HG03159 (cell line): ENCODE results near the gene APLP2.
"Not testable (repeated sequence)": the region's sequence is repeated elsewhere in the genome, so short reads cannot be mapped to it uniquely, and the experiment has no call there.

ENCODE experiments used
- ATAC-seq: cut with Tn5 transposase; IDR thresholded peaks from one replicate; pipeline ENCODE4 v1.9.1; 2021; ENCODE audit warnings: mild to moderate bottlenecking, moderate library complexity; ENCODE audit not compliant: unreplicated experiment

APLP2 gene

DNA sequence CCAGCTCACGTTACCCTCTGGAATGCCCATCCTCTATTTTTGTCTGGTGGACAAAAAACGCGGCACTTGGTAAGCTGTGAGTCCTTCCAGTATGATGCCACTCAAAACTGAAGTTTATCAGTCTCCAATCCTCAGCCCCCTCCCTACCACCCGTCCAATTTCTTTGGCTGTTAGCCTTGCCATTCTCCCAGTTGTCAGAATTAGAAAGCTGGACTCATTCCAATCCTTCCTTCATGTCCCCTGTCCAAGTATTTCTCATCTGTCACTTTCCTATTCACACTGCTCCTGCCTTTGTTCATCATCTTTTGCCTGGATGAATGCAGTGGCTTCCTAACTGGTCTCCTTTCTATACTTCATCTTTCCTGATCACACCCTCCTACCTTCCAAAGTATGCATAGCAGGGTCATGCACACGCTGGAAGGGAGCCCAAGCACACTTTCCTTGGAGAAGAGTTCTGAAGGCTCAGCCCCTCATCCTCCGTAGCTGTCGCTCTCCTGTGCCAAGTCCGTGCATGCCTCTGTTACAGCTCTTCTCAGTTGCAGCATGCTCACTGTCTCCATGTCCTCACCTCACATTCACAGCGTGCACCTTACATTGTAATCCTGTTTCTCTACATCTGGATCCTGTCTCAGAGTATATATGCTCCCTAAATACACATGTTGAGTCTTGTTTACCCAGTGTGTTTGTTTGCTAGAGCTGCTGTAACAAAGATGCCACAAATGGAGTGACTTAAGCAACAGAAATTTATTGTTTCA, 19.4 kb downstream of the APLP2 start:
- no peak for ATAC-seq

DNA sequence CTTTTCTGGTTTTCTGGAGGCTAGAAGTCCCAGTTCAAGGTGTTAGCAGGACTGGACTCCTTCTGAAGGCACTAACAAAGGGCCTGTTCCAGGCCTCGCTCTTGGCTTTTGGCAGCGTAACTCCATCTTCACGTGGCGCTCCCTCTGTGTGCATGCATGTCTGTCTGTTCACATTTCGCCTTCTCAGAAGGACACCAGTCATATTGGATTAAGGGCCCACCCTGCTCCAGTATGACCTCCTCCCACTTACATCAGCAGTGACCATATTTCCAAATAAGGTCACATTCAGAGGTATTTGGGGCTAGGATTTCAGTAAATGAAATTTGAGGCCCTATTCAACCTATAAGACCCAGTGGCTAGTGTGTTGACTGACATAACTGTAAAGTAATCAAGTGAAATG, 20.0 kb downstream of the APLP2 start:
- ATAC-seq: no peak

DNA sequence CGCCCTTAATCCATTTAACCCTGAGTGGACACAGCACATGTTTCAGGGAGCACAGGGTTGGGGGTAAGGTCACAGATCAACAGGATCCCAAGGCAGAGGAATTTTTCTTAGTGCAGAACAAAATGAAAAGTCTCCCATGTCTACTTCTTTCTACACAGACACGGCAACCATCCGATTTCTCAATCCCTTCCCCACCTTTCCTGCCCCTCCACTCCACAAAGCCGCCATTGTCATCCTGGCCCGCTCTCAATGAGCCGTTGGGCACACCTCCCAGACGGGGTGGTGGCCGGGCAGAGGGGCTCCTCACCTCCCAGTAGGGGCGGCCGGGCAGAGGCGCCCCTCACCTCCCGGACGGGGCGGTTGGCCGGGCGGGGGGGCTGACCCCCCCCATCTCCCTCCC, 20.8 kb downstream of the APLP2 start:
- not testable (repeated sequence) for ATAC-seq

GRCh38 chr11:130091169-130091568, 21.5 kb downstream of the APLP2 start:
- ATAC-seq: not testable (repeated sequence)

- no peak for ATAC-seq
Measured at GRCh38 chr11:130092661-130093060, 23.0 kb downstream of the APLP2 start.

- no peak for ATAC-seq
Measured at GRCh38 chr11:130094614-130095013, 24.9 kb downstream of the APLP2 start.

GRCh38 chr11:130095326-130095725, 25.6 kb downstream of the APLP2 start:
- ATAC-seq: no peak

DNA sequence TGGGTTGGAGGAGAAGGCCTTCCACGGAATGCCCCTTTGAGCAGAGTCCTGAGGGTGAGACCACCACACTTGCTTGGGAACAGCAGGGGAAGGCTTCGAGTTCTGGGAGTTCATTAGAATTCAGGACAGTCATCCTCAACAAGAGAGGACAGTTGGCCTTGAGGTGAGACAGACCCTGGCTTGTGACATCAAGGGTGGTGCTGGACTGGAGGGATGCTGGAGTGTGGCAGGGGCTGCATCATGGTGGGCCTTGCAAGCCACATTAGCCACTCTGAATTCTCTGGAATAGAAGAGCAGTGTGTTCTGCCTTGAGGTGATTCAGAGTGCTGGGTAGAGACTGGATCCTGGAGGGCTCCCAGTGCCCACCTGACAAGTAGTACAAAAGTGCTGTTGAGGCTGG, 26.3 kb downstream of the APLP2 start:
- no peak for ATAC-seq

DNA sequence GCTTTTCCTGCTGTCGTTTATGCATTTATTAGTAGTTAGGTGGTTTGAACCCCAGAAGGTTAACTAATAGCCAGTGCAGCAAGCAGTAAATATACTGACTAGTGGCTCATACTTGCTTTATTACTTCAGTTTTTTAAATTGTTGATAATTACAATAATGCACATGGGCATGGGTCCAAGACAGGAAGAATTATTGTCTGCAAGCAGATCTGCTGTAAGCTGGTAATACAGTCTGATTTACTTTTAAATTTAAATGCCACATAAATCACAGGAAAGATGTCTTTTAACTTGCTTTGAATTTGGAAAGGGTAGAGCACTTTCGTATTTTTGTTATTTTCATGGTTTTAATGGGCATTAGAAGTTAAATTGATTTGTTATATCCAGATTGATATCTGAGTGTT, 27.1 kb downstream of the APLP2 start:
- ATAC-seq: no peak

DNA sequence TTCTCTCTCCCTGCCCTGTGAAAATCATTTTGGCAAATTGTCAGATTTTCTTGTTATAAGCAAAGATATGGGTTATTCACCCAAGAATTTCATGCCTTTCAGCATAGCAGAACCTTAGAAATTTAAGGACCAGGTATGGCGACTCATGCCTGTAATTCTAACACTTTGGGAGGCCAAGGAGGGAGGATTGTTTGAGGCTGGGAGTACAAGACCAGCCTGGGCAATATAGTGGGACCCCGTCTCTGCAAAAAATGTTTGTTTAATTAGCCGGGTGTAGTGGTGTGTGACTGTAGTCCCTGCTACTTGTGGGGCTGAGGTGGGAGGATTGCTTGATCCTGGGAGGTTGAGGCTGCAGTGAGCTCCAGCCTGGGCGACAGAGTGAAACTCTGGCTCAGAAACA, 27.6 kb downstream of the APLP2 start:
- no peak for ATAC-seq

DNA sequence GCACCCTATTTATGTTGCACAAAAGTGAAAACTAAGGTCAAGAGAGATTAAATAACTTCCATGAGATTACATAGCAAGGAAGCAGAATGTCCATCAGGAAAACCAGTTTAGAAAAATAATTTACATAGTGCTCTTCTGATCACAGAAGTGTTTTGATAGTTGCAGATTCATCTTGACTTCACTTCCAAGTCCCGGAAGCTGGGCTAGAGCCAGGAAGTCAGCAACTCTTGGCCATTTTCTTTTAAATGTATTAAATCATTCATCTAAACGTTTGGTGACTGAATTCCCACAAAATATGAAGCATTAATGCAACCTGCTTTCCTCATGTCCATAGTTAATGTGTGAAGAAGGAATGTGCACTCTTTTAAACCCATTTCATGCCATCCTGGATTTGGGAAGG, 29.7 kb downstream of the APLP2 start:
- ATAC-seq: no peak

DNA sequence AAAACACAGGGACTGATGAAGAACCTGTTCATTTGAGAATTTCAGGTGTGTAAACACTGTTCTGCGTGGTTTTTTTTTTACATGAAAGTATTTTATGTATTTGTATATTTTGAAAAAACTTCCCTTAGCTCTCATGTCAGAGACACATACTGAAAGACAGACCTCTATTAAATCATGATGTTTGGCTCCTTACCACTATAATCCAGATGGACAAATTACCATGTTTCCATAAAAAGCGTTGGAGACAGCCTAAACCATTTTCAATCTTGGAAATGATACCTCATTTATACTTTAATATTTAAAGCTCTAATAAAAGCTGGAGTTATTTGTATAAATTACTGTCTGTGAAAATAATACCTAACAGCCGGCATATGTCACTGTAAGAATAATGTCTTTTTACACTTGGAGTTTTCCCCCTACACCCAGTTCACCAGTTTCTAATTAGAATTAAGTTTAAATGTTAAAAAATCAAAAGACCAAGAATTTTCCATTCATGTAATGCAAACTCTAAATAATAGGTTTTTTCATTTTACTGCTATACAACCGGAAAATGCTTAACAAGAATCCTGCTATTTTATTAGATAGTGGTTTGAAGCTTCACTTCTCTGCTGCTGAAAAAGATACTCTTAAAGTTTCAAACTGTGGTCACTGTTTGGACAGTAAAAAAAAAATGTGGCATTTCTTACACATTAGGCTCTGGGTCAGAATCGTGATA, 30.8 kb downstream of the APLP2 start:
- no peak for ATAC-seq

DNA sequence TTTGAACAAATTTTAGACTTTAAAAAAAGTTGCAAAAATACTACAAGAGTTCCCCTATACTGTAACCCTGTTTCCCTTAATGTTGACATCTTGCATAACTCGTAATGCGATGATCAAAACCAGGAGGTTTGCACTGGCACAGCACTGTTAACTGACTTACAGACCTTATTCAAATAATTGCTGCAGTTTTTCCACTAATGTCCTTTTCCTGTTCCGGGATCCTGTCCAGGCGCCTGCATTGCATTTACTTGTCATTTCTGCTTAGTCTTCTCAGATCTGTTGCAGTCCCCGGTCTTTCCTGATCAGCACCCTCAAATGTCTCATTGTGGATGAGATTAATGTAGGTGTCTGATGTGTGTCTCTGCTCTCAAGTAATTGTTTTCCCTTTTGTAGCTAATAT, 32.0 kb downstream of the APLP2 start:
- no peak for ATAC-seq

- ATAC-seq: no peak
Measured at GRCh38 chr11:130102301-130103249, 32.9 kb downstream of the APLP2 start.

- ATAC-seq: no peak
Measured at GRCh38 chr11:130103296-130103814, 33.7 kb downstream of the APLP2 start.

DNA sequence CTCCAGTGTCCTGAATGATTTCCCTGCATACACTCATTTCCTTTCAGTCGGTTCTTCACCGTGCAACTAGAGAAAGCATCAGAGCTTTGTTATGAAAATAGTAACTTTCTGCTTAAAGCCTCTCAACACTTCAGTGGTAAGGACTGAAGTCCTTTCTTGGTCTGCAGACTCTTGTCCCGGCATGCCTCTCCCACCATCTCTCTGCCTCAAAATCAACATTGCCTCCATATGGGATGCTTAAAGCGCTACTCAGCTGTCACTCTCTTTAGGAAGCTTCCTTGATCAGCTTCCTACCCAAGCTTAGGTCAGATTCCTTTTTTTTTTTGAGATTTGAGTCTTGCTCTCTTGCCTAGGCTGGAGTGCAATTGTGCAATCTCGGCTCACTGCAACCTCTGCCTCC, 36.7 kb downstream of the APLP2 start:
- ATAC-seq: no peak

DNA sequence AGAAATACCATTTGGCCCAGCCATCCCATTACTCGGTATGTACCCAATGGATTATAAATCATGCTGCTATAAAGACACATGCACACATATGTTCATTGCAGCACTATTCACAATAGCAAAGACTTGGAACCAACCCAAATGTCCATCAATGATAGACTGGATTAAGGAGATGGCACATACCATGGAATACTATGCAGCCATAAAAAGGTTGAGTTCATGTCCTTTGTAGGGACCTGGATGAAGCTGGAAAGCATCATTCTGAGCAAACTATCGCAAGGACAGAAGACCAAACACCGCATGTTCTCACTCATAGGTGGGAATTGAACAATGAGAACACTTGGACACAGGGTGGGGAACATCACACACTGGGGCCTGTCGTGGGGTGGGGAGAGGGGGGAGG, 39.0 kb downstream of the APLP2 start:
- not testable (repeated sequence) for ATAC-seq

DNA sequence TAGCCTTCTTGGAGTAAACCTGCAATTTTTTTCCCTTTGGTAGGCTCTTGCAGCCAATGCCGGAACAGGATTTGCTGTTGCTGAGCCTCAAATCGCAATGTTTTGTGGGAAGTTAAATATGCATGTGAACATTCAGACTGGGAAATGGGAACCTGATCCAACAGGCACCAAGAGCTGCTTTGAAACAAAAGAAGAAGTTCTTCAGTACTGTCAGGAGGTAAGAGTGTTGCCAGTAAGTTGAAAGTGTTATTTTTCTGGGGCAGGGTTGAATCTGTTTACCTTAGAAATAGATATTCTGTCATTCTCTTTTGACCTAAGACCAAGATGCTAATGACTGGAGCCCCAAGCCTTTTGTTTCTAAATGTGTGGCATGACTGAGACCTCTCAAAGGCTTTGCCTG, 39.7 kb downstream of the APLP2 start:
- no peak for ATAC-seq

GRCh38 chr11:130110339-130111108, 40.8 kb downstream of the APLP2 start:
- no peak for ATAC-seq

- no peak for ATAC-seq
Measured at GRCh38 chr11:130112071-130112830, 42.6 kb downstream of the APLP2 start.
